Measurements from ENCODE around the gene MOB1B.

GRCh38 chr4:71008196-71008595, 106.0 kb downstream of the MOB1B start:
- no peak for TF ChIP-seq ZNF274 (IDR thresholded peaks at IDR 0.05; ENCODE audit: low read depth, low read length)
- TF ChIP-seq YY1 (IDR thresholded peaks at IDR 0.05; ENCODE audit: insufficient read depth, insufficient read length), result no peak
- no peak for TF ChIP-seq SUZ12 (IDR thresholded peaks at IDR 0.05; ENCODE audit: extremely low read depth, insufficient read depth, insufficient read length)

All from NT2/D1 (cell line).